Cerebellar nuclear complex (tissue), 1 donor: ENCODE measurements around the gene RNGTT.
"Not testable (repeated sequence)": the region's sequence is repeated elsewhere in the genome, so short reads cannot be mapped to it uniquely, and the experiment has no call there.

Experiments used
- DNase-seq, 2 experiments: peaks; one replicate each; lab custom pipeline; 2025; lab: John Stamatoyannopoulos, UW

RNGTT gene

GRCh38 chr6:88970301-88970700, 6.9 kb upstream of the RNGTT start:
- DNase-seq = no peak

GRCh38 chr6:88969255-88969654, 5.8 kb upstream of the RNGTT start:
- DNase-seq = not testable (repeated sequence)

DNA sequence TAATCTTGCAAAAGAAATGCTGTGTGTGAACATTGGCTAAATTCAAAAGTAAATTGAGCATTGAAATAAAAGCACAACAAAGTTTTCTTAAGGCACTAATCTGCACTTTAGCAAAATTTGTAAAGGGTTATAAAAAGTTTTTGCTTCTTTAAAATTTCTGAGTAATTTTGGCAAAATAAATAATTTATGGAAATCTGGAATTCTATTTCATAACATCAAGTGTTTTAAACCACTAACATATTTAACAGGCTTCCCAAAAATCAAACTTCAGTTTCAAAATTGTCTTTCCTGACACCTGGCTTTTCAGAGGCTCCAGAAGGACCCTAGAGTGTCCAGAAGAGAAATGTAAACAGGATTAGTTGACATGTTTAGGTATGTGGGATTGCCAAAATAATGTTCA, 4.5 kb upstream of the RNGTT start:
- DNase-seq = no peak

DNA sequence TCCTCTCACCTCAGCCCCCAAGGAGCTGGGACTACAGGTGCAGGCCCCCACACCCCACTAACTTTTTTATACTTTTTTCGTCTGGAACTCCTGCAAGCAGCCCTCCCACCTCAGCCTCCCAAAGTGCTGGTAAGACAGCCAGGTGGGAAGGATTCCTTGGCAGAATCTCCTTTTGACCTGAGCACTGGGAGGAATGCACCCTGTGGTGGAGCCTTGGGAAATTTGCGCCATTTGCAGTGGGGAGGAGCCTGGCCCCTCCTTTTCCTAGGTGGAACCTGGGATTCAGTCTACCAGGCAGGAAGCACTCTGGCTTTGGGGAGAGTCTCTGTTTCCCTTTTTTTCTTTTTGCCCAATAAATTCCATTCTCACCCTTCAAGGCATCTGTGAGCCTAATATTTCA, 2.3 kb upstream of the RNGTT start:
- no peak for DNase-seq

DNA sequence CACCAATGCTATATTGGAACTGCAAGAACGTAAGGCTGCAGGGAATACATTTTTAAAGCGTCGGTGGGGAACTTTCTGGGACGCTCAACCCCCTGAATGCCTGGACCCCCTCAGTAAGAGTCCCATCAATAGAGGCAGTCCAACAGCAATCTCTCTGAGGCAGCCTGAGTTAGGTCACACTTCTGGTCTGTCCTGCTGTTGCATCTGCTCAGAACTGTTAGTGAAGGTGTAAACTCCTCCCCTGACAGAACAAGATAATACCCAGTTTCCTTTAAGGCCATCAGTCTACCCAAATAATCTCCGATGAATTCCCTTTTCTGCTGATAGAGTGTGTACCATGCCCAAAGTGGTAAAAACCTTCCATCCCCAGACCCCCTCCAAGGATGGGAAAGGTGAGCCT, 1.1 kb upstream of the RNGTT start:
- no peak for DNase-seq

DNA sequence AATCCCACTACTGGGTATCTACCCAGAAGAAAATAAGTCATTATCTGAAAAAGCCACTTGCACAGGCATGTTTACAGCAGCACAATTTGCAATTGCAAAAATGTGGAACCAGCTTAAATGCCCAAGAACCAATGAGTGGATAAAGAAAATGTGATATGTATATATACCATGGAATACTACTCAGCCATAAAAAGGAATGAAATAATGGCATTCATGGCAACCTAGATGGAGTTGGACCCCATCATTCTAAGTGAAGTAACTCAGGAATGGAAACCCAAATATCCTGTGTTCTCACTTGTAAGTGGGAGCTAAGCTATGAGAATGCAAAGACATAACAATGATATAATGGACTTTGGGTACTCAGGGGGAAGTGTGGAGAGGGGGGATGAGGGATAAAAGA, 4.6 kb downstream of the RNGTT start:
- no peak for DNase-seq

GRCh38 chr6:88953550-88954386, 9.7 kb downstream of the RNGTT start:
- no peak for DNase-seq

- DNase-seq = no peak
Observed at GRCh38 chr6:88952065-88952704, 11.2 kb downstream of the RNGTT start.

DNA sequence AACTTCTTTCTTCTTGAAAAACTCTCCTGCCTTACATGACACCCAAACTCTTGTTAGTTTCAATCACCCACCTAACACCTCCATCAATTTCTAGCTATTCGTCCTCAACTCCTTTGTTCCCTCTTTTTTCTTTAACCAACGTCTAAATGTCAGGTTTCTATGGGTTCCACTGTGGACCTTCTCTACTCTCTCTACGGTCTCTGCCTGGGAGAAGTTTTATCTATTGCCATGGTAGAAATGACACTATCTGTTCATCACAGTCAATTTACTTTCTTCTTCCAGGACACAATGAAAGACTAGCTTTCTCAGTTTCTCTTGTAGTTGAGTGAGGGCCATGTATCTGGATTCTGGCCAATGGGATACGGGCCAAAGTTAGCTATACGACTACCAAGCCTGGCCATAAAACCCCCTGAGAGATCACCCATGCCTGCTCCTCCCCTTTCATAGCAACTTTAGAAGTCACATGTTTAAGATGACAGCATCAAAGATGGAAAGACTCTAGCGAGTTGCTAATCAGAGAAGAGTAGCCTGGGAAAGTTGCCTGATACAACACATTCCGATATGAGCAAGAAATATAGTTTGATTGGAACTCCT, 17.9 kb downstream of the RNGTT start:
- DNase-seq = no peak

DNA sequence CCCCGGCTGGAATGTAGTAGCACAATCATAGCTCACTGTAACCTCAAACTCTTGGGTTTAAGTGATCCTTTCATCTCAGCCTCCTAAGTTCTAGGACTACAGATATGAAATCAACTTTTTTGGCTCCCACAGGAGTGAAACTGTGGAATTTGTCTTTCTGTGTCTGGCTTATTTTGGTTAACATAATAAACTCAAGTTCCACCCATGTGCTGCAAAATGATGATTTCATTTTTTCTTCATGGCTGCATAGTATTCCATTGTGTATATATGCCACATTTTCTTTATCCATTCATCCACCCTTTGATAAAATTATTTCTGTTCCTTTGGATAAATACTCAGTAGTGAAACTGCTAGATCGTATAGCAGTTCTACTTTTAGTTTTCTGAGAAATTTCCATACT, 29.9 kb downstream of the RNGTT start:
- DNase-seq = no peak

- DNase-seq = not testable (repeated sequence)
Observed at GRCh38 chr6:88932019-88932418, 31.4 kb downstream of the RNGTT start.

DNA sequence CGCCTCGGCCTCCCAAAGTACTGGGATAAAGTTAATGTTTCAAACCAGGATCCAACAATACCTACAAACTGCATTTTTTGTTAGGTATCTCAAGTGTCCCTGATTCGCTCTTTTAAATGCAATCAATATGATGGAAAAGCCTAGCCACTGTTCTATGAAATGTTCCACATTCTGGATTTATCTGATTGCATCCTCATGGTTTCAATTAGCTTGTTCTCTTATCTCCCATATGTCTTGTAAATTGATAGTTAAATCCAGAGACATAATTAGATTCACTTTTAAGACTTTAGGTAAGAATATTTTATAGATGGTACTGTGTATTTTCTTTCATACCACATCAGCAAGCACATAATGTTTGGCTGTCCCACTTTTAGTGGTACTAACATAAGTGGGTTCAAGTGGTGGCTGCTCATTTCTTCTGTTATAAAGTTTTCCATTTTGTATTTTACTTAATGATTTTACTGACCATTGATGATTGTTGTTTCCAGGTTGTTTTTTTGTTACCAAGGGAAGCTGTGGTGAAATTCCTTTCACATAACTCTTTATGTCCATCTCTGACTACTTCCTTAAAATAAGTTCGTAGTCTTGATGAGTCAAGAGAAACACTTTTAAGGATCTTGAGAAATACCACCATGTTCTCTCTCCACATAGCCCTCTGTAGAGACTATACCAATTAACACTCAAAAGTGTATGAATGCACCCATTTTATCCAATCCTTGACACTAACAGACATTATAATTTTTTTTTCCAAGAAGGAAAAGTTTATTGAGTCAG, 40.5 kb downstream of the RNGTT start:
- no peak for DNase-seq

DNA sequence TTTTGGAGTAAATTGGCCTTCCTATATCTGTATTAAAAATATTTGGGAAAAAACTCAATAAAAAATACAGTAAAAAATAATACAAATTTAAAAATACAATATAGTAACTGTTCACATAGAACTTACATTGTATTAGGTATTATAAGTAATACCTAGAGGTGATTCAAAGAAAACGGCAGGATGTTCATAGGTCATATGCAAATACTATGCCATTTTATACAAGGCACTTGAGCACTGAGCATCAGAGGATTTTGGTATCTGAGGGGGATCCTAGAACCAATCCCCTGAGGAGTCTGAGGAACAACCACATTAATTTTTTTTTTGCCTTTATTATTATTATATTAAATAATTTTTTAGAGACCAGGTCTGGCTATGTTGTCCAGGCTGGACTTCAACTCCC, 41.7 kb downstream of the RNGTT start:
- no peak for DNase-seq

GRCh38 chr6:88920774-88921733, 42.4 kb downstream of the RNGTT start:
- no peak for DNase-seq

DNA sequence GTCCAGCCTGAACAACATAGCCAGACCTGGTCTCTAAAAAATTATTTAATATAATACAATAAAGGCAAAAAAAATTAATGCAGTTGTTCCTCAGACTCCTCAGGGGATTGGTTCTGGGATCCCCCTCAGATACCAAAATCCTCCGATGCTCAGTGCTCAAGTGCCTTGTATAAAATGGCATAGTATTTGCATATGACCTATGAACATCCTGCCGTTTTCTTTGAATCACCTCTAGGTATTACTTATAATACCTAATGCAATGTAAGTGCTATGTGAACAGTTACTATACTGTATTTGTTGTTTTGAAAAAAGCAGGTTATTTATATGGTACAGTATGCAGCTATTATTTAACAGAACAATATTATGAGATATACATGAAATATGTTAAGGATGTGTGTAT, 43.3 kb downstream of the RNGTT start:
- DNase-seq = no peak

GRCh38 chr6:88919032-88919431, 44.4 kb downstream of the RNGTT start:
- no peak for DNase-seq

DNA sequence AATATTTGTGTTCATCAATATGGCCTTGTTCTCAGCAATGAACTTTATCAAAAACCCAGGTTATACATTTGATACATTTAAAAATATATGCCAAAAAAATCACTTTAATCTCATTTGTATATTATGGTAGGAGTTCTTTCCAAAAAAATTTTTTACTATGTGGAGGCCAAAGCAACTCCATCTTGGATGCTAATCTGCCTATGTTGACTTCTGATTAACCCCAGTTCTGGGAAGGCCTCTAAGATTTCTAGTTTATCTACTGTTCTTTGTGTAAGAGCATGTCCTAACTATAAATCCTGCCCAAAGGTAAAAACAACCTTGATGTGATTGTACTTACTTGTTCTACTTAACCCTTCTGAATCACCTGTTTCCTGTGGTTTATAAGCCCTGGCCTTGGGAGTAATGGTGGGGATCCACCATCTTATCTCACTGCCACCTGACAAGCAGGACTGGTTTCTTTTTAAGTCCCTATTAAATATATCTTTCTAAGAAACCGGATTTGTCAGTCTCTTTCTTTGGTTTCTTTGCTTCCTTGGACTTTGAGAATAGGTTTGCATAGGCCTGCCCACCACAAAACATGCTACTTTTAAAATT, 46.7 kb downstream of the RNGTT start:
- DNase-seq = no peak

DNA sequence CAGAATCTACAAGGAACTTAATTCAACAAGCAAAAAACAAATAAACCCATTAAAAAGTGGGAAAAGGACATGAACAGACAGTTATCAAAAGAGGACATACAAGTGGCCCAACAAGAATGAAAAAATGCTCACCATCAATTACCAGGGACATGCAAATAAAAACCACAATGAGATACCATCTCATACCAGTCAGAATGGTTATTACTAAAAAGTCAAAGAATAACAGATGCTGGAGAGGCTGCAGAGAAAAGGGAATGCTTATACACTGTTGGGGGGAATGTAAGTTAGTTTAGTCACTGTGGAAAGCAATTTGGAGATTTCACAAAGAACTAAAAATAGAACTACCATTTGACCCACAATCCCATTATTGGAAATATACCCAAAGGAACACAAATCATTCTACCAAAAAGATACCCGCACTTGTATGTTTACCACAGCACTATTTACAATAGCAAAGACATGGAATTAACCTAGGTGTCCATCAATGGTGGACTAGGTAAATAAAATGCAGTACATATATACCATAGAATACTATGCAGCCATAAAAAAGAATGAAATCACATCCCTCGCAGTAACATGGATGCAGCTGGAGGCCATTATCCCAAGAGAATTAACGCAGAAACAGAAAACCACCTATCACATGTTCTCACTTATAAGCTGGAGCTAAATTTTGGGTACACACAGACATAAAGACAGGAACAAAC, 48.4 kb downstream of the RNGTT start:
- DNase-seq = no peak

DNA sequence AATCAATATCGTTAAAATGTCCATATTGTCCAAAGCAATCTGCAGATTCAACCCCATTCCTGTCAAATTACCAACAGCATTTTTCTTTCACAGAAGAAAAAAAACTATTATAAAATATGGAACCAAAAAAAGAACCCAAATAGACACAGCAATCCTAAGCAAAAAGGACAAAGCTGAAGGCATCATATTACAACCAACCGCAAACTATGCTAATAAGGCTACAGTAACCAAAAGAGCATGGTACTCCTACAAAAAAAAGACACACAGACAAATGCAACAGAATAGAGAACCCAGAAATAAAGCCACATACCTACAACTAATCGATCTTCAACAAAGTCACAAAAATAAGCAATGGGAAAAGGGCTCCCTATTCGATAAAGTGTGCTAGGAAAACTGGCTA, 49.2 kb downstream of the RNGTT start:
- DNase-seq = no peak

DNA sequence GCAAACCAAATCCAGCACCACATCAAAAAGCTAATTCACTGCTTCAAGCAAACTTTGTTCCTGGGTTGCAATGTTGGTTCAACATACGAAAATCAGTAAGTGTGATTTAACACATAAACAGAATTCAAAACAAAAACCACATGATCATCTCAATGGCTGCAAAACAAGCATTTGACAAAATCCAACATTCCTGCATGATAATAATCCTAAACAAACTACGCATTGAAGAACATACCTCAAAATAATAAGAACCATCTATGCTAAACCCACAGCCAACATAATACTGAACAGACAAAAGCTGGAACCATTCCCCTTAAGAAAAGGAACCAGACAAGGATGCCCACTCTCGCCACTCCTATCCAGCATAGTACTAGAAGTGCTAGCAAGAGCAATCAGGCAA, 49.9 kb downstream of the RNGTT start:
- DNase-seq = no peak
